UCSD-AML1 (cell line): Measurements from ENCODE around the gene BRSK2.

ENCODE experiments used
- DNase-seq: peaks from one replicate; lab custom pipeline; 2025; ENCODE audit not compliant: unreplicated experiment; lab: John Stamatoyannopoulos, UW

Gene BRSK2

DNA sequence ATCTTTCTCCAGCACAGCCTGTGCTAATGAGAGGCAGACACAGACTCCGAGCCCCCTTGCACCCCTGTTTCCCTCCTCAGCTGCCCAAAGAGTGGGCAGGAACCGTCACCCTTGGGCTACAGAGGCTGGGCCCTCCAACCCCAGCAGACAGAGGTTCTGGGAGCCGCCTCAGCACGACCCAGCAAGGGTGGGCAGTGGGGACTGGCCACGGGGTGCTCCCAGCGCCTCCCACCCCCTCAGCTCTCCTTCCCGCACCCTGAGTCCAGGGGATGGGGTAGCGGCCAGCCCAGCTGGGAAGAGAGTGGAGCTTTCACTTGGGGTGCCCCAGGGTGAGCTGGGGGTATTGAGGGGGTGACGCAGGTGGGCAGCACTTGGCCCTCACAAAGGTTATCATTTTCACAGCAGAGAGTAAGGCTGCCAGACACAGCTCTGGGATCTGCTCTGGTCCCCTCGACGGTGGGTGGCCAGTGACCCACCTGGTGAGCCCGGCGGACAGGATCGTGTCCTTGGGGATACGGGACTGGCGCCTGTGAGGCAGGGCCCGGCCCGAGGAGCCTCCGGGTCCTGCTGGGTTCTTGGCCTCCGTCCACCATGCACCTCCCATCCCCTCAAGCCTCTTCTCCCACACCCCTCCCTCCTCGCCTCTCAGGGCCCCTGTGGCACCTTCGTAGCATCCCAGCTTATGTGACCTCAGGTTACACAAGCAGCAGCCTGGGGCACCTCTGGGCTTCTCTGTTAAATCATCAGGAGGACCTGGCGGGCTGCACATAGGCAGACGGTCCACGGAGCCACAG, 14.4 kb upstream of the BRSK2 start:
- DNase-seq, result no peak

DNA sequence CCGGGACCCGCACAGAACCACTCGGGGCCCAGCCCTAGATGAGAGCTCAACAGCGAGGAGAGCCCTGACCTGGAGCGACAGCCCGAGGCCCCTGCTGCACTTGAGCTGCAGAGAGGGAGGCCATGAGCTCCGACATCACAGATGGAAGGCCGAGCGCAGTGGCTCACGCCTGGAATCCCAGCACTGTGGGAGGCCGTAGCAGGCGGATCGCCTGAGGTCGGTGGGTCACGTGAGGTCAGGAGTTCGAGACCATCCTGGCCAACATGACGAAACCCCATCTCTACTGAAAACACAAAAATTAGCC, 13.8 kb upstream of the BRSK2 start:
- no peak for DNase-seq

- DNase-seq, result no peak
These were observed 12.4 kb upstream of the BRSK2 start for GRCh38 chr11:1377231-1377780.

GRCh38 chr11:1381793-1382425, 7.8 kb upstream of the BRSK2 start:
- no peak for DNase-seq

DNA sequence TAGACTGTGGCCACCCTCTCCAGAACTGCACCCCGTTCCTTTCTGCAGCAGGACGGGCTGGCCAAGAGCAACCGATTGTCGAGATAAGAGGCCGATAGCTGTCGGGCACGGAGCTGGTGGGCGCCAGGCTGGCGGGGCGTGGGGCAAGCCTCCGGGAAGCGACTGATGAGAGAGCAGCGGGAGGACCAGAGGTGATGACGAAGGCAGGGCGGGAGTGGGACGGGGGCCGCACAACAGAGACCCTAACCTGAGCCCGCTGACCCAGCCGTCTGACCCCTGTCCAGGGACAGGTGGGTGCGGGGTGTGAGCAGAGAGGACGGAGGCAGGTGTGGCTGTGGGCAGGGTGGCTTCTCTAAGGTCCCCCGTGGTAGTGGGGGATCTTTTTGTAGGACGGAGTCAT, 7.3 kb upstream of the BRSK2 start:
- no peak for DNase-seq

- peak; percentile 85 for DNase-seq
These were observed 6.7 kb upstream of the BRSK2 start for GRCh38 chr11:1382831-1383607.

- DNase-seq, result no peak
These were observed 5.3 kb upstream of the BRSK2 start for GRCh38 chr11:1384199-1384970.

DNA sequence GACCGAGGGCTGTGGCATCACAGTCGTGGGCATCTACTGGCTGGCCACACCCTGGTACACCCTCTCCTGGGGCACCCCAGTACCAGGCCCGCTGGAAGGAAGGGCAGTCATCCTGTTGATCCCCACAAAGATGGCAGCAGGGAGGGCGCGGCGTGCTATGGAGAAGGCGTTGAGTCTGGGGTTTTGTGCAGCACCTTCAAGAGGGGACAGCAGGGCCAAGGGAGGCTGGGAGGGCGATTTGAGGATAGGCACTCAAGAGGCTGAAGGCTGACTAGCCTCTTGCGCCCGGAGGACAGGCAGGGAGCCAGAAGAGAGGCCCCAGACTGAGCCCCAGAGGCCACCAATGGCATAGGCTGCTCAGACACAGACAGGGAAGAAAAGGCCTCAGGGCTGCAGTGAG, 2.2 kb upstream of the BRSK2 start:
- no peak for DNase-seq

GRCh38 chr11:1387961-1388762, 1.6 kb upstream of the BRSK2 start:
- DNase-seq, result no peak

DNA sequence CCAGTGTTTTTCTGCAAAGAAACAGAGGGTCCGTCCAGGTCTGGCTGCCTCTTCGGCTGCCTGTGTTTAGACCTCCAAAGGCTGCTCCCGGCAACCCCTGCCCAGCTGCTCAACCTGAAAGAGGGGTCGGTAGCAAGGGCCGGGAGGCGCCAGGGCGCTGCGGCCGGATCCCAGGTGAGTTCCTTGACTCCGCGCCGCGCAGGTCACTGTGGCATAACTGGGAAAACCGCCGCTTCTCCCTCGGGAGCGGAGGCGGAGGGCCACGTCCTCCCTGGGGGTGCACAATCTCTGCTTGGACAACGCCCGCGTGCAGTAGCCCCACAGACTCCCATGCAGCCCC, 1.0 kb upstream of the BRSK2 start:
- no peak for DNase-seq

DNA sequence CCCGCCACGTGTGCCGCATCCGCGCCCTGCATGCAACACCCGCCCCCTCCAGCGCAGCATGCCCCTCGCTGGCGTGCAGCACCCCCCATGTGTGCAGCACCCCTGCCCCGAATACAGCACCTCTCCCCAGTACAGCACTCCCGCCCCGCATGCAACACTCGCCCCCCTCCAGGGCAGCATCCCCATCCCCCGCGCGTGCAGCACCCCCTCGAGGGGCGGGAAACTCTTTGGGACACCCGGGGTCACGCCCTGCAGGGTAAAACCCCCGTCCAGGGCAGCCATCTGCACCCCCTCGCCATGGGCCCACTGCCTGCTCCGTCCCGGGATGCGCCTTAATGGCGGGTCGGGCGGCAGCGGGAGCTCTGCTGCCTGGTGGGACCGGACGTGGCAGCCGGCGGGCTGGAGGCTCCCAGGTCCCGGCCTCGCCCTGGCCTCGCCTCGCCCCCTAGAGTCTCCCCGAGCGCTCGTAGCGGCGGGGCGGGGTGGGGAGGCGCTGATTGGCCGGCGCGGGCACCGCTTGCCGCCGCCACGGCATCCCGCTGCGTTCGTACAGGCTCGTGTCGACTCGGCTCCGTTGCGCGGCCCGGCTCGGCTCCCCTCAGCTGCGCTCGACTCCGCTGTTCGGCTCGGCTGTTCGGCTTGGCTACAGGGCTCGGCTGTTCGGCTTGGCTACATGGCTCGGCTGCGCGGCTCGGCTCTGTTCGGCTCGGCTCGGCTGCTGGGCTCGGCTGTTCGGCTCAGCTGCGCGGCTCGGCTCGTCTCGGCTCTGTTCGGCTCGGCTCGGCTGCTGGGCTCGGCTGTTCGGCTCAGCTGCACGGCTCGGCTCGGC, 417 bp upstream of the BRSK2 start:
- DNase-seq, result peak; percentile 95

DNA sequence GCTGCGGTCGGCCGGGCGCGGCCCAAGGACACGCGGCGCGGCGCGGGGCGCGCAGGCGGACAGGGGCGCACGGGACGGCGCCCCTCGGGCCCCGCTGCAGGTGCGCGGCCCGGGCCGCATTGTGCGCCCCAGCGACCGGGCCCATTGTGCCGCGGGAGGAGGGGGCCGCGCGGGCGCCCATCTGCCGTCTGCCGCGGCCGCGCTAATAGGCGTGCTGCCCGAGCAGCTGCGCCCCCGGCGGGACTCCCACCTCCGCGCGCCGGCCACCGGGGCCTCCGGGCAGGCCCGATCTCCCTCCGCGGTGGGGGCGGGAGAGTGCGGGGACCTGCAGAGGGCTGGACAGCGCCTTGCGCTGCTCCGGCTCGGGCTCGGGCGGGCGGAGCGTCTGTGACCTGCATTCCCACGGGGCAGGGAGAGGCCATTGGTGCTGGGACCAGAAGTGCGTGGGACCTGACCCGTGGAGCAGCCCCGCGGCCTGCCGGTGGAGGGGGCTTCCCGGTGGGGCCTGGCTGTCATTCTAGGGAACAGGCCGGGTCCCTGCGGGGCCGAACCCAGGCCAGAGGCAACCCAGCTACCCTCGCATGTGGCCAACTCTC, 933 bp downstream of the BRSK2 start:
- DNase-seq, result no peak

DNA sequence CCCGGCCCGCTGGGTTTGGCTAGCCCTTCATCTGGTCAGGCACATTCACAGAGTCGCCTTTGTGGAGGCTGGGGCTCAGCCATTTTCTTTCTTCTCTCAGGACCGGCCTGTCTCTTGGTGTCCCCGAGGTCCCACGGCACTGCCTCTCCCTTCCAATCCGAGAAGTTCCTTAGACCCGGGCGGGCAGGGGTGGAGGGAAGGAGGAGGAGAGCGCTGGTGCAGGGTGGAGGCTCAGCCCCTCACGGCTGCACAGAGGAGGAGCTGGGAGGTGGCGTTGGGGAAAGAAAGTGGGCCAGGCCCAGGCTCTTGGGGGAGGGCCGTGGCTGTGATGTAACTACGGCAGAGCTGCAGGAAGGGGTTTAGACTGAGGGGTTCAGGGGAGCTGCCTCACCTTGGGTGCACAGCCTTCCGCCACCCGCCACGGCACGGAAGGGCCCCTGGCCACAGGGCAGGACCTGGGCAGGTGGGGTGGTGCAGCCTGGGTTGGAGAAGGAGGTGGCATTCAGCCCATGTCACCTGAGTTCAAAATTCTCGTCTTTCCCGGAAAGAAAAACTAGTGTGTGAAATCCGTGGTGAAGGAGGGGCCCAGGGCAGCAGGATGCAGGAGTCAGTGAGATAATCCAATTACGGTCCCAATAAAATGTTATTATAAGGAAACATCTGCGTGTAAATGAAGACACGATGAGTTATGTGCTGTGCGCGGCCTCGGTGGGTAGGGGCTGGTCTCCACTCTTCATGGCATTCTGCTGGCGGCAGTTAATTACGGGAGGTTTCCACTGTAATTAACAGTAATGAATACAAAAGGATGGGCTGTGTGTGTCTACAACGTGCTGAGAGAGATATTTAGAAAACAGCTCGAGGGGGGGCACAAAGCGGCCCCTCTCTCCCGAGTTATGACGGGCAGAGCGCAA, 1.7 kb downstream of the BRSK2 start:
- DNase-seq, result no peak

DNA sequence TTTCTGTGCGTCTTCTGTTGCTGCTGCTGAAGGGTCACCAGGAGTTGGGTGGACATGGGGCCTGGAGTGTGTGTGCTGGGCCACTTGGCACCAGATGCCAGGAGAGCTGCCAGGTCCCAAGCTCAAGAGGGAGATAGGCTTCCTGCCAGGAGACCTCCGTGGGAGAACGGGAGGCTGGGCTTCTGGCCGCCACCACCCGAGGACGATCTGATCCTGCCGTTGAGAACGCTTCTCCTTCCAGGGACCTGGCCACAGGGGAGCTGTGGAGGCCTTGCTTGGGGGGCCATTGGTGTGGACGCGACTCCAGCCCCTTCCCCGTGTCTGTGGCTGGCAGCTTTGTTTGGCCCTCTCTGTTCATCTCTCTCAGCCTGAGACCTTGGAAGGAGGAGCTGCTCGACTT, 2.4 kb downstream of the BRSK2 start:
- no peak for DNase-seq

DNA sequence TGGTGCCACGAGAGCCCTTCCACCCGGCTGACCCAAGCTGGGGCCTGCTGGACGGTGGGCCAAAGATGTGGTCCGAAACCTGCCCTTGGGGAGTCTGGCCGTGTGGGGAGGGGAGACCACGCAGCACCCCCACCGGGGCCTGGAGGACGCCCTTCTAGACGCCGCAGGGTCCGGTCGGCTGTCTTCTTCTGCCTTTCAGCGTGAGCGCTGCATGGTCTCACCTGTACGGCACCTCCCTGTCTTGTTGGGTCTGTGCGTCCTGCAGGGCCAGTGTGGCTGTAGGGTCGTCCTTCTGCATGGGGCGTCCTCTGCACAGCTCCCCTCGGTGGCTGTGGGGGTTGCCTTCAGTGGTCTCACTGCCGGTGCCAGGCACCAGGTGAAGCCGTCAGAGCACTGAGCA, 2.8 kb downstream of the BRSK2 start:
- no peak for DNase-seq

GRCh38 chr11:1393038-1393710, 3.4 kb downstream of the BRSK2 start:
- DNase-seq, result no peak

- no peak for DNase-seq
These were observed 5.4 kb downstream of the BRSK2 start for GRCh38 chr11:1394936-1395772.
